NCI-H1105 (cell line): Measurements from ENCODE around the gene KCNMB2.

ENCODE experiments used
- DNase-seq: peaks from one replicate; lab custom pipeline; 2025; lab: John Stamatoyannopoulos, UW

The KCNMB2 gene

DNA sequence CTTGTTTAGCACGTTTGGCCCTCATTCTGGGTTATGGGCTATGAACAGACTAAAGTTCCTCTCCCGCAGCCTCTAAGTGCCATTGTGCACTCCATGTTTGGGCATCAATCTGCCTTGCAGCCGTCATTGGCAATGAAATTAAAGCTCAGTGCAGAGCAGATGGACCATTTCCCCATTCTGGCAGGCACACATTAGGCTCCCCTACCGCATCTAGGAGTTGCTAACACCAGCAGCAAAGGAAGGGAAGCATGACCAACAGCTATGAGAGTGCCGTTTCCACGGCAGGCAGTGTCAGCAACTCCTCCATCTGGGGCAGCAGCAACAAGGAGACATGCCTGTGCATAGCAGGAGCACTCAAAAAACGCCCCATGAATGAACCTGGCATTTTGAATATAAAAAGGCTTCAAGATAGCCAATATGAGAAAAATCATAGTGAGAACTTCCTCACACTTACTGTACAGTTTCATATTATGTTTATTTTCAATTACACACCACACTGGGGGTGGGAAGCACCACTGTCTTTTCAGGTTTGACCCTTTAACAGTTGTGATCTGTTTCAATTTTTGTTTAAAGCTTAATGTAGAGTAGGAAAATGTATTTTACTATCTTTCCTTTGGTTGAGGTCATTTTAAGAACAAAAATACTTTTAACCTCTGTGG is 218.7 kb downstream of the KCNMB2 start:
- no peak for DNase-seq

DNA sequence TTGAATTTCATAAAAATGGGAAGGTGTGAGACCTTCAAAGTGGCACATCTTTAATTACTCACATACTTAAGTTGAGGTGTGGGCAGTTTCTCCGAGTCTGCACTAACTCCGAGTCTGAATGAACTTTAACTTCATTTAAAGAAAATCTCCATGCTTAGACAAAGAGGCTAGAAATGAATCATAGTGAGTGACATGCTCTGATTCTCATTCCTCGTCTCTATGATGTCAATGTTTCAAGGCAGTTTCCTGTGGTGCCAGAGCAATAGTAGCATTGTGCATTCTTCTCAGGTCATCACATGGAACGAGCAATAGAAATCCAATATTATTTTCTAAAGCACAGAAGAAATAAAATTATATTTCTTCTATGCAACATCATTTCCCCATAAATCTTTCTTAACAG is 224.8 kb downstream of the KCNMB2 start:
- no peak for DNase-seq

DNA sequence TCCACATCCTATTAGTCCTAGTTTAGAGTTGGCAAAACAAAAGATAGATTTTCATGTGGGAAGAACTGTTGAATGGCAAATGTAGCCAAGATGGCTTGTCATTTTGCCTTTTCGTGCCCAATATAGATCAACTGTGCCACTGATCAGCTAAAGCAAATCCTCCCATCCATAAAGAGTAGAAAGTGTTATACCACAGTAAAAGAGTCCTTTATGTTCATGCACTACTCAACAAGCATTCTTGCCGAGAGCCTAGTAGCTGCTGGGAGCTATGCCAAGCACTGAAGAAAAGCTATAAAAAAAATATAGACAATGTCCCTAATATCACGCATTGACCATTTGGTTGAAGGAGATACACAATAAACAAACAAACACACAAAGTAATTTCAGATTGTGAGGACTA is 225.2 kb downstream of the KCNMB2 start:
- no peak for DNase-seq

DNA sequence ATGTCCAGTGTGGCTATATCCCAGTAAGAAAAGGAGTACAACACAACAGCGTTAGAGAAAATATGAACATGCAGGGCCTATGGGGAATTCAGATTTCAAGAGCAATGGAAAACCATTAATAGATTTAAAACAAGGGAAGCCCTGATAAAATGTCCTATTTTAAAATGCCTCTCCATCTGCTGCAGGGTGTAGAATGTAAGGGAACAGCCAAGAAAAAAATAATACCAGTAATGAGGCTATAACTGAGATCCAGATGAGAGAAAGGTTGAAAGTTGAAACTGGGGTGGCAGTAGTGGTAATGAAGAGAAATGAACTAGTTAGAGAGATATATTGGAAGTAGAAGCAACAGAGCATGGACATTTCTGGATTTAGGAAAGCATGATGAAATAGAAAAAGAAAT is 226.1 kb downstream of the KCNMB2 start:
- no peak for DNase-seq

DNA sequence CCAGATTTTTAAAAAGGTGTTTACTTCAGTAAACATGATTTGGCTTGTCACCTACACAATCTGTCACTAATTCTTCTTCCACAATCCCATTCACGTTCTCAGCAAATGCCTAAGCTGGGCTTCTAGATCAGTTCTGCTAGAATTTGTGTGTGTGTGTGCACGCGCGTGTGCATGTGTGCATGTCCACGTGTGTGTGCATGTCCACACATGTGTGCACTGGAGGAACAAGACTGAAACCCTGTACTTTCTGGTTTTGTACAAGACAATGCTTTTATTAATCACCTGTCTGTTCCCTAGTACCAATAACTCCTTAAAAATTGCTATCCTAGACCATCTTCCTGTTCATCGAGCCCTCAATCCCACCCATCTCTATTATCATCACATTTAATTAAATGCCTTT is 229.2 kb downstream of the KCNMB2 start:
- DNase-seq, result no peak

DNA sequence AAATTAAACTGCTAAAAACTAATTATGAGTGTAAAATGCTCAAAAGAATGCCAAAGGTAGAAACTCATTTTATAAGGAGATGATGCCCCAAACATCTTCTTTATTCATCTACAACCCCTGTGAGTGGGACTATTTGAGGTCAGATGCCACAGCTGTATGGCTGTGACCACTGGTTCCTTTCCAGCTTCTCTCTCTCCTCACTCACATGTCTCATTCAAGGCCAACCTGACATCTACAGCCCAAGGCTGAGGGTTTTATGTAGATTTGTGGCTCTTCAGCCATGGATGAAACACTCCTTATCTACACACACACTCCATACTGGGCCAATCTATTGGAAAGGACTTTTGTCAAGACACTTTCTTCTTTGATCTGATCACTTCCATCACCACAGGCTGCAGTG is 231.3 kb downstream of the KCNMB2 start:
- no peak for DNase-seq

DNA sequence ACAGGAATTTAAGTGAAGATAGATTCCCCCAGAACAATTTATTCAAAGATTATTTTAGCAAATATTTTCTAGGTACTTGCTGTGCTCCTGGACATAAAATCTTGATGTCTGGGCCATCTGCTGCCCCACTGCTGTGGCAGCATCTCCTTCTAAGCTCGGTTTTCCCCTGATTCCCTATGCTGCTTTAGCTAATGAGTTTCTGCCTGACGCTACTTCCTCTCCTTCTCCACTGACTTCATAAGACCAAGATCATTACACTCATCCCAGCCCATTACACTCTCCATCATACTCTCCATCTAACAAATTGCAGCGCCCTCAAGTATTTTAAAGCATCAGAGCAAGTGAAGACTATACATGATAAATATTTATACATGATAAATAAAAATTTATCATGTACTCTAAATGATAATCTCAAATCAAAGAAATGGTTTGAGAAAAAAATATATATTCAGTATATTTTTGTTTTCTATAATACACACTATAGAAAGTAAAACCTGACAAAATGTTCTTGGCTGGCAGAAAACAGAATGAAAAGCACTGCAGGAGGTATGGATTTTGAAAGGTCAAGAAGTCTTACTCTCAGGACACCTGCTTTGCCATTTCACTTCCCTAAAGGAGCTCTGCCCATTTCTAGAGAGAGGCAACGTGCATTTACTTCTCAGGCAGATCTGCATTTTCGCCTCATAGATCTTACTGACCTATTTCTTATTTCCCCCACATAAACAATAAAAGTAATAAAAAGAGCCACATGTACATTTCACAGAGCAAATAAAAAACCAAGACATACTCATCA is 232.0 kb downstream of the KCNMB2 start:
- DNase-seq, result no peak

DNA sequence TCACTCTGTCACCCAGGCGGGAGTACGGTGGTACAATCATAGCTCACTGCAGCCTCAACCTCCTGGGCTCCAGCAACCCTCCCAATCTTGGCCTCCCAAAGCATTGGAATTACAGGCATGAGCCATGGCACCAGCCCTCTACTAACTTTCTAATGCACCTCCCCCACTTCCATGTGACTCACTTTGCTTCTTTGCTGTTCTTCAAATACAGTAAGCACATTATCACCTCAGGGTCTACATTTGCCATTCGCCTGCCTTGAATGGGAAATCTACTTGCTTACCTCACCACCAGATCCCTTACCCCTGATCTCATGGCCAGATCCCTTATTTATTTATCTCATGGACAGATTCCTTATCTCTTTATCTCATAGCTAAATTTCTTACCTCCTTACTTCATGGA is 235.3 kb downstream of the KCNMB2 start:
- DNase-seq, result no peak

DNA sequence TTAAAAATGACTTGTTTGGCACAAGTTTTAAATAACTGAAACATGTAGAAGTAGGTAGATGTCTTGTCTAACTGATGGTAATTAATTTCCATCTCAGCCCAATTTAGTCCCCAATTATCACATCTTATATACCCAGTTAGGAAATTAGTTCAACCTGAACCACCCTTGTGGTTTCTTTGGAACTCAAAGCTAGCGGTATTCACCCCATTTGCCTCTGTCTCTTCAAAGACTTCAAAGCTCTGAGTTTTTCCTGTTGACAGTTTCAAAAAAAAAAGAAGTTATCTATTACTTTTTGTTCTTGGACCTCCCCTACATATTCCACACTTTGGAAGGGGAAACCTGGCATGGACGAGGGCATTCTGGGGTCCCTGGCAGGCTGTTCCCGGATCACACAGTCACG is 236.5 kb downstream of the KCNMB2 start:
- DNase-seq, result no peak

DNA sequence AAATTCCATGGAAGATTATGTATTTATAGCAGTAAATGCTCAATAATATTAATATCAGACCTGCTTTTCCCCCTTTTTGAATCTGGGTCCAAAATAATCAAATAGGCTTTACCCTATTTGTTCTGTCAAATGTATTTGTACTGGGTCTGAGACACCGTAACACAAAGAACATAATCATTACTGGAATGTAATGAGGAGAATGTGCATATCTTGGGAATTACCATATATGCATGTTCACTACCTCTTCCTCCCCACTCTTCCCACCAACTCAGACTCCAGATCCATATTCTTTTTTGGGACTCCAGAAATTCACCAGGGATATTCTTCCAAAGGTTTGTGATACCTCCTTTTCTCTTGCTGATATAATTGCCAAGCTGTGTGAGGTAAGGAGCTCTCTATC is 237.1 kb downstream of the KCNMB2 start:
- DNase-seq, result no peak

DNA sequence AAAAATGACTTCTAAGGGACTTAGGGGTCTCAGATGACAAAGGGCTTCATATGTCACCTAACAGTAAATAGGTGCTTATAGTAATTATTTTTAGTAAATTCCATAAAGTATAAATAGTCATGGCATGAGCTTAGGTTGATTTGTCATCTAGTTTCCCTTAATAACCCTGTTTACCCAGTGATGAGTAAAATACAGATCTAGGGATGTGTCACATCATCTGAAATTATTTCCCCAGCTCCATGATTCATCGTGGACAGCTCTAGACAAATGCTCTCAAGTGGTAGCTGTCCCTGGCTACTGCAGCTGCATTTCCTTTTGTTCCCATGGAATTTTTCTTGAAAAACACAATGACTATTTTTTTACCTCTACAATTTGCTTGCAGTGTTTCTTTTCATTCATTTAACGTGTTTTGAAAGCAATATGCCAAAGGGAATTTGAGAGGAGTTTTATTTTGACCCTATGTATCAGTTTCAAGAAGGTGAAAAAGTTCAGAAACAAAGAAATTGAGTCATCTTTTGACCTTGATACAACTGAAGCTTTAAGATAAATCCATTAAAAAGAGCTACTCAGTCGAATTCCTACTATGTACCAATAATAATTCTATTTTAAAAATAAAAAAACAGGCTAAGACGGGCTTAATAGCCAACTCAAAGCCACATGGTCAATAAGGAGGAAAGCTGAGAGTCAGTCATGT is 241.6 kb downstream of the KCNMB2 start:
- no peak for DNase-seq

DNA sequence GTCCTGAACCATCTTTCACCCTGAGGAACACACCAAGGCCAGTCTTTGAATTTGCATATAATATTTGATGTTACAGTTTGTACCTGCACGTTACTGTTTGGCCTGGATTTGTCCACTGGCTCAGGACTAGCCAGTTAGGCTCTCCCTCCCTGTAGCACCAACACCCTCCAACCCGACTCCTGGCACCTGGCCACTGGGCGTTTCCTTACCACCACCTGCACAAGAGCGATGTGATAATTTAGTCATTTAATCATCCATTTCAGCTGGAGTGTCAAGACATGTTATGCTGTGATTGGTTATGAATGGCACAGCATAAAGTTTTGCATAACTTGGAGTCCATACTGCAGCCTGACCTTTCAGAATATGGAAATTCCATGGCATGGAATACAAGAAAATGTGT is 242.4 kb downstream of the KCNMB2 start:
- no peak for DNase-seq

DNA sequence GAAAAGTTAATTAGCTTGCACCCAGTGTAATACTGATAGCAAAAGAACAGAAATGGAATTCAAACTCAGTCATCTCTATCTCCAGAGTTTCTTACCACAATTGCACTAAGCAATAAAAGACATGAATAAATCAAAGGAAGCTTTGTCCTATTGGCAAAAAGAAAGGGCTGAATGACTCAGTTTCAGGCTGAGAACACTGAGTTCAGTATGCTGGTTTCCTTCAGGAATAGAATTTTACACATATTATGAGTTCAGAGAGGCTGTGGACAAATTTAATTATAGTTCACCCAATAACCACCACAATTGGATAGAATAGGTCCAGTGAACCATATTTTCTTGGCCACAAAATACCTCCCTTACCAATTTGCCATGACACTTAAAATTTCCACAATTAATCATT is 249.7 kb downstream of the KCNMB2 start:
- no peak for DNase-seq

DNA sequence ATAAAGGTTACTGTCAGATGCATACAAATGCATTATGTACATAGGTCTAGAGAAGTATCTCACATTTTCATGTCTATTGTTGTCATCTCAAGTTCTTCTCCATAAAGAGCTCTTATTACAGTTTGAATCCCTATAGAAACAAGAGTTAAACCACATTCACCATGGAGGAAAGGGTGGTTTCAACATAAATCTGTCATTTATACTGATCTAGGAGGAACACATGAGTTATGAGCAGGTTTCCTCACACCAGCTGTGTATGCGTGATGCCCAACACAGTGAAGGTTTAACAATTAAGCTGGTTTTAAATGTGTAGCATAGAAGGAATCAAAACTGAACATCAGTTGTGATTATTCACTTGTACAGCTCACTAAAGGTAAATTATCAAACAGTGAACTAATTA is 251.7 kb downstream of the KCNMB2 start:
- DNase-seq, result no peak

DNA sequence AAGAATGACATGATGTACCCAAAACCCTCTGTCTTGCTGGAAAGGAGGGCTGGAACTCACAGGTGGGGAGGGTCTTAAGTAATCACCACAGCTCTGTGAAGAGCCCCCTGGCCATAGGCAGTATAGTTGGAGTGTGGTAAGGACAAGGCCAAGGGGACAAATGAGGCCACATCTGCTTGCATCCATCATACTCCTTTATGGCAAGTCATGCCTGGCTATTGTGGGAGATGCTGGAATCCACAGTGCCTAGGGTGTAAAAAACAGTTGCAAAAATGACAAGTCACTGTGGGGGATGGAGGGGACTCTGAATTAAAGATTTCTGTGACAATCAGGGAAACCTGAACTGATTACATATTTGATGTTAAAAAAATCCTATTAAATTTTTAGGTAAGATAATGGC is 258.5 kb downstream of the KCNMB2 start:
- DNase-seq, result no peak

DNA sequence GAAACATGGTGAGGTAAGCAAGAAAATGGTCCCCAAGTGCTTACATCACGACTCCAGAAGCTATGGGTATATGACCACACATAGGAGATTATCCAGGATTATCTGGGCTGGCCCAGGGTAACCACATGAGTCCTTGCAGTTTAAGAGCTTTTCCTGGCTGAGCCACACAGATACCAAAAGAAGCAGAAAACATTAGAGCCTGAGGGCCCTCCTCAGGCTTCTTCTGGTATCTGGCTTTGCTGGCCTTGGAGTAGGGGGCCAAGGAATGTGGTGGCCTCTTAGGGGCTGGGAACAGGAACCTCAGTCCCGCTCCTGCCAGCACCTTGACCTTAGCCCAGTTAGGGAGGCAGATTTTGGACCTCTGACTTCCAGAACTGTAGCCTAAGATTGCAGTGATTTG is 259.1 kb downstream of the KCNMB2 start:
- no peak for DNase-seq

DNA sequence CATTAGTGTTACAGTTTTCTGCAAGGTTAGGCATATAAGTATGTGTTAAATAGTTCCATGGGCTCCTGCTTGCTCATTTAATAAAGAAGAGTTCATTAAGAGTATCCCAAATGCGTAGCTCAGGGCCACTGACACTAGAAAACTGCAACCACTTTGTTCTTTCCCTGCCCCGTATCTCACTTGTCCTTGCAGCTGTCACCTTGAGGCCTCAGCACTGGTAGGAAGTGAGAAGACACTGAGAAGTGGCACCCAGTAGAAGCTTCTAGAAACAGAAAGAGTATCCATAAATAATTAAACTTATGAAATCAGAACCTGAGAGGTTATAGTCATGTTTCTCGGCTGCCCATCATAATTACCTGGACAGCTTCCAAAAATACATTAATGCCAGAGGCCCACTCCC is 266.0 kb downstream of the KCNMB2 start:
- DNase-seq, result no peak

DNA sequence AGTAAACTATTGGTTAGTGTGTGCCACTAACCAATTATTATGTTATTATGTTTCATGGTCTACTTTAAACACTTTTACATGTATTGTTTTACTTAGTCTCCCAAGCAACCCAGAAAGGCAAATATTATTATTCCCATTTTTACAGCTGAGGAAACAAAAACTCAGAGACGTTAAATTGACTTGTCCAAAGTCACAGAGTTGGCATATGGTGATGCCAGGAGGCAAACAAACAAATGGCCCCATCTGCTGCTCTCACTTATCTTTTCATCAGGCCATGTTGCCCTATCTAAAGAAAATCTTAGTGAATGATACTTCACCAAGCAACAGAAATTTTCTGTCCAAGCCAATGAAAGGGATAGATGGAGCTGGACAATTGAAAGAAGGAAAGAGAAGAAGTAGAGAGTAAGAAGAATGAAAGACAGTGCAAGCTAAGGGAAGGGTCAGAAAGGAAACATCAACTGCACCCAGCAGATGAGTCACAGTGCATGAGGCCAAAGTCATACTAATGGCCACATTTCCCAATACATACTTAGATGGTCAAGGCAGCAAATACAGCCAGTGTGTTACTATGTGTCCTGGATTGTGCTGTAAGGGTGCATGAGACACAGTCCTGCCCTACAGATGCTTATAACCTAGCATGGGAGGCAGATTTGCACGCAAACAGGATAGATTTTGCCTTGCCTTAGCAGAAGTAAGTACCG is 266.9 kb downstream of the KCNMB2 start:
- DNase-seq, result peak; percentile 85

DNA sequence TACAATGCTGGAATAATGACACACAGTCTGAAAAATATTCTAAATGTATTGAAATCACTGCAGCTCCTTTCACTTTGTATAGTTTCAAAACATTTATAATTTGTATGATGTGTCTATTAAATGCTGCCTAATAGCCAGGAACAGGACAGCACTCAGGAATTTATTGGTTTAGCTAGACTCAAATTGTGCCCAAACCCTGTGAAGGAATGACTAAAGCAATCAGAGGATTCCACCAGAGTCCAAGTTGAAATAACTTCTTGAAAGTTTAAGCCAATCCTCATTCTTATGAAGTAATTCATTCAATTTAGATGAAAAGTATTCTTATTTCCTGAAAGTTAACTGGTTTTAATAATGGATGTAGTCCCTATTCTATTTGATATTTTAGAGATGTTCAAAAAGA is 268.4 kb downstream of the KCNMB2 start:
- no peak for DNase-seq

DNA sequence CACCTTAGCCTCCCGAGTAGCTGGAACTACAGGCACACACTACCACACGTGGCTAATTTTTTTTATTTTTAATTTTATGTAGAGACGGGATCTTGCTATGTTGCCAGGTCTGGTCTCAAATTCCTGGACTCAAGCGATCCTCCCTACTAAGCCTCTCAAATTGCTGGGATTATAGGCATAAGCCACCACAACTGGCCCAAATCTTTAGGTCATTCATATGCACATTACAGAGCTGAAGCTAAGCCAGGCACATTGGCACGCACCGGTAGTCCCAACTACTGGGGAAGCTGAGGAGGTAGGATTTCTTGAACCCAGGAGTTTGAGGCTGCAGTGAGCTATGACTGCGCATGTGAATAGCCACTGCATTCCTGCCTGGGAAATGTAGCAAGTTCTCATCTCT is 269.5 kb downstream of the KCNMB2 start:
- DNase-seq, result no peak

DNA sequence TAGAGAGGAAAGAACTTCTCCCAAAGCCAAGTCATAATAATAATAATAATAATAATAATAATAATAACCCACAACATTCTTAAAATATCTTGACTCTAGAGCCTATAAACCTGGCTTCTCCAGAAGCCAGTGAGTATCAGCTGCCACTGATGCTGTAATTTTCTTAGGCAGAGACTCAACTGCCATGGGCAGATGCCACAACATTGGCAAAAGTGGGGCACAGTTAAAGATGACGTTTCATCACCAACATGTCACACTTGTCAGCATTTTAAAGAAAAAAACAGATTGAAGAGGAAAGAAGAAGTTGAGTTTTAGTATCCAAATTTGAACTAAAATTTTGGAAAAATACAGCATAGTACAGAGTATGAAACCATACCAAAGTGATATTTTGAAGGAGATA is 270.4 kb downstream of the KCNMB2 start:
- DNase-seq, result no peak

DNA sequence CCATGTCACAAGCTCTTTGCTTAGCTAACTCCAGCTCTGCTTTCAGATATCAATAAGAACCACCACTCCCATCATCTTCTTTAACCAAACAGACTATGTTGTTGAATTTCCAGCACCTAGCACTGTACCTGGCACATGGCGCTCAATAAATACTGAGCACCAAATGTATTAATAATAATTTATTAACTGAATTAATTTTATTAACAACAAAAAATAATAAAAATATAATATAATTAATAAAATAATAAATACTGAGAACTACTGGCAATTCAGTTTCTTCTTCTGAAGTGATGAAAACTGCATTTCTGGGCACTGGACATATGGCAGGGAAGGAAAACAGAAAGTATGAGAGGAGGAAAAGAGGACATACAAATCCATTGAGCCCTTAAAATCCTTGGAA is 271.5 kb downstream of the KCNMB2 start:
- DNase-seq, result no peak

DNA sequence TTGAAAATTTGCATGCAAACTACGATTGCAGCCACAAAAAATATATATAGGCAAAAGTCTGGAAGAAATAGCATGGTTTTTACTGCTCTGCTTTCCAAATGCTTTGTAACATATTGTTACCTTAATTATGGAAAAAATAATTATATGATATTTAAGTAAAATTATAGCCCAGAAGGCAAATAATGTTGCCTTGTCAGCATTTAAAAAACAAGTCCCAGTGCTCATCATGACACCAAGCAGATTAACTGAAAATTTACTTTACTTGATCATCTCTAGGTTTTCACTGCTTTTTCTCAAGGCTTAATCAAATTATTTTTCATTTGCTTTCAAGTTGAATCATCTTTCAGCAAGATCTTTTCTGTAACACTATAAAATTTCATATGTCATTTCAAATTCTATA is 272.5 kb downstream of the KCNMB2 start:
- DNase-seq, result no peak
